GM19372 (cell line): ENCODE data around the gene ENPP7.

Experiments used
- ATAC-seq: cut with Tn5 transposase; IDR thresholded peaks from one replicate; pipeline ENCODE4 v1.9.1; 2021; ENCODE audit warnings: mild to moderate bottlenecking, low read depth, moderate library complexity; ENCODE audit not compliant: unreplicated experiment

The ENPP7 gene

GRCh38 chr17:79788989-79789942 lies 58.5 kb downstream of the ENPP7 start:
- ATAC-seq, result no peak

GRCh38 chr17:79789943-79790804 lies 59.4 kb downstream of the ENPP7 start:
- no peak for ATAC-seq

GRCh38 chr17:79790805-79791734 lies 60.3 kb downstream of the ENPP7 start:
- no peak for ATAC-seq

GRCh38 chr17:79791735-79792161 lies 61.0 kb downstream of the ENPP7 start:
- ATAC-seq, result no peak
